Naive thymus-derived CD8-positive, alpha-beta T cell (primary cell): ENCODE measurements around the gene C19orf47. TPM values are rescaled to one million over a fixed set of nuclear protein-coding genes. Genes with fewer than 3 reads are reported as not detected.

Experiments used
- ATAC-seq, 2 donors: fragments of 150-1000 bp; cut with Tn5 transposase in 1 of 2; sonication (Bioruptor Pico), chemical (Tn5 transposase) in 1 of 2; 1 replicate in 1 of 2; 2 replicates in 1 of 2; pipeline ENCODE4 v1.10.0; 2021; ENCODE audit warnings: mild to moderate bottlenecking in 2 of 2, moderate library complexity in 2 of 2
- POLR2A ChIA-PET: fragments of 350-600 bp; sonication (Branson Sonifier 250); formaldehyde crosslinking; loops from one replicate; lab custom pipeline; 2021; ENCODE audit warnings: antibody characterized with exemption; lab: Charles Lee
- DNase-seq, 10 donors: peaks; one replicate each; pipeline versions ENCODE4 v3.0.0 to v3.0.0-alpha.2; 2020 to 2022
- H3K27ac Mint-ChIP-seq, 10 donors: one replicate each; pipeline ENCODE4 v1.8.0; 2020 to 2022; ENCODE audit warnings: mild to moderate bottlenecking in 10 of 10, mixed read lengths in 10 of 10, moderate library complexity in 4 of 10, inconsistent platforms in 1 of 10
- H3K27me3 Mint-ChIP-seq, 5 donors: one replicate each; pipeline ENCODE4 v1.8.0; 2021 to 2022; ENCODE audit warnings: mixed read lengths in 5 of 5
- H3K36me3 Mint-ChIP-seq, 3 donors: one replicate each; pipeline ENCODE4 v1.8.0; 2020 to 2022; ENCODE audit warnings: mixed read lengths in 3 of 3, mild to moderate bottlenecking in 2 of 3, inconsistent platforms in 1 of 3
- H3K4me1 Mint-ChIP-seq, 4 donors: one replicate each; pipeline ENCODE4 v1.8.0; 2021 to 2022; ENCODE audit warnings: mixed read lengths in 4 of 4
- H3K4me3 Mint-ChIP-seq, 10 donors: one replicate each; pipeline ENCODE4 v1.8.0; 2020 to 2022; ENCODE audit warnings: mild to moderate bottlenecking in 10 of 10, mixed read lengths in 10 of 10, moderate library complexity in 6 of 10, inconsistent platforms in 1 of 10
- H3K9me3 Mint-ChIP-seq, 9 donors: one replicate each; pipeline ENCODE4 v1.8.0; 2020 to 2022; ENCODE audit warnings: mixed read lengths in 9 of 9, mild to moderate bottlenecking in 3 of 9, inconsistent platforms in 1 of 9, moderate library complexity in 1 of 9
- polyA plus RNA-seq, 3 donors: library from polyadenylated mRNA; unstranded; fragments of 300-500 nt; fragmentation: Illumina TruSeq; gene quantifications; one replicate each; pipeline ENCODE4 v1.2.3, GENCODE V29; 2021
- total RNA-seq, 8 experiments: library from RNA in 2 of 8; stranded (reverse) in 2 of 8; gene quantifications; one replicate each; pipeline ENCODE4 v1.2.3 and lab custom pipeline; 2021 to 2026

The C19orf47 gene
- total and polyA plus RNA-seq, 5 experiments from 2014 or later: 6.8 to 16.9 (median 10.0) TPM

- no peak overlapping the region for H3K4me3 Mint-ChIP-seq
- no peaks in the 10 kb centered on the region for H3K36me3 Mint-ChIP-seq
- DNase-seq: no peak
- POLR2A ChIA-PET: interaction anchor here (0.6 kb wide), 2 partner anchors 36 to 981 kb away, joined by 3 to 4 read pairs; no protein-coding TSS in a partner anchor
- H3K27me3 Mint-ChIP-seq: peaks cover 0 to 3% (median 0%) of the 10 kb centered on the region in 5 donors
- no peak overlapping the region for H3K27ac Mint-ChIP-seq
- H3K4me1 Mint-ChIP-seq: peaks cover 0 to 6% (median 0%) of the 10 kb centered on the region in 4 donors
- H3K9me3 Mint-ChIP-seq: no peaks in the 10 kb centered on the region
- no peak for ATAC-seq
Measured at GRCh38 chr19:40388481-40388880, 40.3 kb upstream of the C19orf47 start.

DNA sequence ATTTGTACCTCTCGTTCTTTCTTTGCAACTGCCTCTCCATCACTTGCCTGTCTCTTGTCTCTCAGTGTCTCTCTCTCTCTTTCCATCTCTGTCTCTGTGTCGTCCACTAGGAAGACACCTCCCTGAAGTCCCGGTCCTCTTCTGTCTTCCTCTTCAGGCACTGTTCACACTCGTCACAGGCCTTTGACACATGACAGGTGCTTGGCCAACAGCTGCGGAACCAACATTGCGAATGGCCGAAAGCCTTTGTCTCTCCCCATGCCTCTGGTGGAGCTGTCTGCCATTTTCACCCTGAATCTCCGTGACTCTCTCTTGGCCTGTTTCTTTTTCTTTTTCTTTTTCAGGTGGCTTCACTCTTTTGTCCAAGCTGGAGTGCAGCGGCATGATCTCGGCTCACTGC is 39.0 kb upstream of the C19orf47 start:
- DNase-seq: no peak
- Mint-ChIP-seq H3K27me3 (peaks cover 0 to 3% (median 0%) of the 10 kb centered on the region in 5 donors), H3K9me3 (no peaks in the 10 kb centered on the region), H3K36me3 (no peaks in the 10 kb centered on the region), H3K27ac (peak overlapping the region in 1 of 10 donors; percentile 38), H3K4me3 (no peak overlapping the region), H3K4me1 (peaks cover 0 to 6% (median 0%) of the 10 kb centered on the region in 4 donors)
- ATAC-seq: no peak
- POLR2A ChIA-PET: no interaction called here

DNA sequence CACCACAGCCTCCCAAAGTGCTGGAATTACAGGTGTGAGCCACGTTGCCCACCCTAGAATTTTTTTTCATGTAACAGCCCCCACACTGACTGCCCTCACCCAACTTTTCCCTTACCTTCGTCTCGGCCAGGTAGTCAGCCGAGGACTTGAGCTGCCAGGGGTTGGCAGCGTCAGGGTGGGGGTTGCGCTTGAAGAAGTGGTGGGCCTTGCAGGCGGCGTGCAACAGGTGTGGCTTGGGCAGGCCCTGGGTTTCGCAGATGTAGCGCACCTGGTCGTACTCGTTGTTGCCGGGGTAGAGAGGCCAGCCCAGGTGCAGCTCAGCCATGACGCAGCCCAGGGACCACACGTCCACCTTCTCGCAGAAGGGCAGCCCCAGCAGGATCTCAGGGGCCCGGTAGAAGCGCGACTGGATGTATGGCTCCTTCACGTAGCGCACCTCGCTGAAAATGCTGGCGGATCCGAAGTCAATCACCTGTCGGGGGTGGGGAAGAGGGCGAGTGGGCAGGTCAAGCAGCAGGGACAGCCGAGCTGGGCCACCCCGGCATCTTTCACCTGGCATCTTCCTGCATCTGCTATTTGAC is 35.6 kb upstream of the C19orf47 start:
- Mint-ChIP-seq H3K4me3 (peak overlapping the region in 1 of 10 donors; percentile 10), H3K27me3 (peaks cover 0 to 3% (median 0%) of the 10 kb centered on the region in 5 donors), H3K27ac (no peak overlapping the region), H3K36me3 (no peaks in the 10 kb centered on the region), H3K9me3 (no peaks in the 10 kb centered on the region), H3K4me1 (peaks cover 0 to 6% (median 0%) of the 10 kb centered on the region in 4 donors)
- POLR2A ChIA-PET: no interaction called here
- no peak for ATAC-seq
- no peak for DNase-seq

GRCh38 chr19:40381321-40381720 is 33.1 kb upstream of the C19orf47 start:
- Mint-ChIP-seq H3K4me3 (no peak overlapping the region), H3K4me1 (peaks cover 0 to 3% (median 0%) of the 10 kb centered on the region in 4 donors), H3K9me3 (no peaks in the 10 kb centered on the region), H3K27ac (peak overlapping the region in 4 of 10 donors; percentile 26 to 48 (median 34)), H3K27me3 (no peaks in the 10 kb centered on the region), H3K36me3 (peaks cover 0 to 4% (median 3%) of the 10 kb centered on the region in 3 donors)
- POLR2A ChIA-PET: interaction anchor here (0.6 kb wide), 1 partner anchor 239 kb away, joined by 4 read pairs; no protein-coding TSS in a partner anchor
- ATAC-seq (no peak), DNase-seq (no peak)

GRCh38 chr19:40380199-40381037 is 32.2 kb upstream of the C19orf47 start:
- POLR2A ChIA-PET: interaction anchor here (0.6 to 0.9 kb wide), 2 partner anchors 9 to 240 kb away, joined by 4 read pairs; no protein-coding TSS in a partner anchor
- Mint-ChIP-seq H3K4me1 (peaks cover 0 to 3% (median 0%) of the 10 kb centered on the region in 4 donors), H3K27me3 (no peaks in the 10 kb centered on the region), H3K9me3 (no peaks in the 10 kb centered on the region), H3K27ac (peak overlapping the region in 1 of 10 donors; percentile 14), H3K4me3 (no peak overlapping the region), H3K36me3 (peaks cover 0 to 12% (median 5%) of the 10 kb centered on the region in 3 donors)
- no peak for ATAC-seq
- DNase-seq: no peak

DNA sequence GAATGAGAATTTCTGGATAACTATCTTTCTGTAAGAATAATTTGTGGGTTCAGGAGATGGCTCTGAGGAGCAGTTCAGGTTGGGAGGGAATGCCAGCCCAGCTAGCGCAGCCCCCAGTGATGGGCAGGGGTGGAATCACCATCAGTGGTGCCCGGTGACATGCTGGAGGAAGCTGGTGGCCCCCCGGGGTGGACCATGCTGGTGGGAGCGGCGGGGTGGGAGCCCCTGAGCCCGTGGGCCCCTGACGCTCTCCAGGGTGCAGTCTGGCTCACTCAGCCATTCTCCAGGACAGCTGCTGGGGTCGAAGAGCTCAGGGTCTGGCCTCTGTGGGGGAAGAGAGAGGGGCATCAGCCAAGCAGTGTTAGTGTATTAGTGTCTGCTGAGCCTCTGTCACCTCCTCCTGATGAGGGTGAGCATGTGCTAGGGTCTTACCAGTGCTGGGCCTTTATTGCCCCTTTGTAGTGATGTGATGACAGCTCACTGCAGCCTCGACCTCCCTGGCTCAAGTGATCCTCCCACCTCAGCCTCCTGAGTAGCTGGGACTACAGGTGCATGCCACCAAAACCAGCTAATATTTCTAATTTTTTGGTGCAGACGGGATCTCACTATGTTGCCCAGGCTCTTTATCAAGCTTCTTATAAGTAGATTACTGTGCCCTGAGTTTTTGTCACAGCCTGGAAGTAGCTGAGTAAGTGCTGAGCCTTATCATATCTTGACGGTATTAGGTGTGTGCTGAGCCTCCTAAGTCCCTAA is 31.4 kb upstream of the C19orf47 start:
- Mint-ChIP-seq H3K36me3 (peaks cover 0 to 18% (median 8%) of the 10 kb centered on the region in 3 donors), H3K27ac (peak overlapping the region in 1 of 10 donors; percentile 14), H3K4me3 (no peak overlapping the region), H3K9me3 (no peaks in the 10 kb centered on the region), H3K4me1 (peaks cover 0 to 6% (median 4%) of the 10 kb centered on the region in 4 donors), H3K27me3 (no peaks in the 10 kb centered on the region)
- ATAC-seq (no peak), DNase-seq (no peak)
- POLR2A ChIA-PET: interaction anchor here (0.9 kb wide), 1 partner anchor 9 kb away, joined by 4 read pairs; no protein-coding TSS in a partner anchor

DNA sequence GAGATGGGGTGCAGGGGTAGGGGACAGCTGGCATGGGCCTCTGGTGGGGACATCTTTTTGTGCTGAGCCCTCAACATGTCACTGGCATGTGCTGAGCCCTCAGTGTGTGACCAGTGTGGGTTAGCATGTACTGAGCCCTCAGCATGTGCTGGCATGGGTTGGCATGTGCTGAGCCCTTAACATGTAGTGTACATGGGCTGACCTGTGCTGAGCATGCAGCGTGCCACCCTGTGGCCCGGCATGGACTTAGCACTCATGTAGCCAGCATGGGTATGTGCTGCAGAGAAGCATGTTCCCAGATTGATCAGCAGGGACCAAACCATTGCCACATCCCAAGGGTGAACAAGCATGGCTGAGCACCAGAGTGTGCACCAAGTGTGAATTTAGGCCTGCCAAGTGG is 30.3 kb upstream of the C19orf47 start:
- no peak for ATAC-seq
- peaks cover 0 to 13% (median 7%) of the 10 kb centered on the region in 4 donors for H3K4me1 Mint-ChIP-seq
- H3K27ac Mint-ChIP-seq: peak overlapping the region in 1 of 10 donors; percentile 56
- no peaks in the 10 kb centered on the region for H3K27me3 Mint-ChIP-seq
- H3K4me3 Mint-ChIP-seq: no peak overlapping the region
- POLR2A ChIA-PET: no interaction called here
- no peak for DNase-seq
- H3K9me3 Mint-ChIP-seq: no peaks in the 10 kb centered on the region
- H3K36me3 Mint-ChIP-seq: peaks cover 0 to 26% (median 8%) of the 10 kb centered on the region in 3 donors

- H3K9me3 Mint-ChIP-seq: no peaks in the 10 kb centered on the region
- H3K27me3 Mint-ChIP-seq: no peaks in the 10 kb centered on the region
- peaks cover 0 to 32% (median 8%) of the 10 kb centered on the region in 3 donors for H3K36me3 Mint-ChIP-seq
- ATAC-seq (no peak), DNase-seq (no peak)
- no peak overlapping the region for H3K4me3 Mint-ChIP-seq
- peaks cover 0 to 13% (median 7%) of the 10 kb centered on the region in 4 donors for H3K4me1 Mint-ChIP-seq
- H3K27ac Mint-ChIP-seq: peak overlapping the region in 1 of 10 donors; percentile 74
- POLR2A ChIA-PET: no interaction called here
Measured at GRCh38 chr19:40377876-40378385, 29.7 kb upstream of the C19orf47 start.

DNA sequence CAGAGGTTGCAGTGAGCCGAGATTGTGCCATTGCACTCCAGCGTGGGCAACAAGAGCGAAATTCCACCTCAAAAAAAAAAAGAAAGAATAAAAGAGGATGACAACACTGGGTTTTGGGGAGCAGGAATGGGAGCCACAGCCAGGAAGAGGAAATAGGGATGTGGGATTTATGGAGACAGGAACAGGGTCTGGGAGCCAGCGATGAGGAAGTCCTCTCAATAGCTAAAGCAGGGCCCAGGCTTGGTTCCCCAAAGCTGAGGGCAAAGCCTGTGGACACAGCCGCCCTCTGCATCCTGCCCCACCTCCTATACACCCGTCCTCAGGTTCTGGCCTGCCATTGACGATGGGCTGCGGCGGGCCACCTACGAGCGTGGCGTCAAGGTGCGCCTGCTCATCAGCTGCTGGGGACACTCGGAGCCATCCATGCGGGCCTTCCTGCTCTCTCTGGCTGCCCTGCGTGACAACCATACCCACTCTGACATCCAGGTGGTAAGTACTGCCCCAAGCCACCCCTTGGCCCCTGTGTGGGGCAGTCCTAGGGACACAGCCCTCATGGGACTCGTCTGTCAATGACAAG is 28.2 kb upstream of the C19orf47 start:
- no peaks in the 10 kb centered on the region for H3K27me3 Mint-ChIP-seq
- no peaks in the 10 kb centered on the region for H3K9me3 Mint-ChIP-seq
- H3K4me1 Mint-ChIP-seq: peaks cover 0 to 13% (median 7%) of the 10 kb centered on the region in 4 donors
- ATAC-seq (no peak), DNase-seq (no peak)
- POLR2A ChIA-PET: no interaction called here
- peak overlapping the region in 4 of 10 donors; percentile 19 to 65 (median 47) for H3K27ac Mint-ChIP-seq
- H3K36me3 Mint-ChIP-seq: peaks cover 0 to 40% (median 8%) of the 10 kb centered on the region in 3 donors
- H3K4me3 Mint-ChIP-seq: no peak overlapping the region

- DNase-seq: no peak
- ATAC-seq: no peak
- no peak overlapping the region for H3K27ac Mint-ChIP-seq
- H3K36me3 Mint-ChIP-seq: peaks cover 0 to 48% (median 10%) of the 10 kb centered on the region in 3 donors
- H3K4me1 Mint-ChIP-seq: peaks cover 0 to 13% (median 8%) of the 10 kb centered on the region in 4 donors
- H3K27me3 Mint-ChIP-seq: no peaks in the 10 kb centered on the region
- H3K9me3 Mint-ChIP-seq: no peaks in the 10 kb centered on the region
- H3K4me3 Mint-ChIP-seq: no peak overlapping the region
- POLR2A ChIA-PET: interaction anchor here (0.6 kb wide), 1 partner anchor 26 kb away, joined by 4 read pairs; no protein-coding TSS in a partner anchor
Measured at GRCh38 chr19:40374084-40374483, 25.9 kb upstream of the C19orf47 start.

- H3K36me3 Mint-ChIP-seq: peaks cover 0 to 57% (median 11%) of the 10 kb centered on the region in 3 donors
- peaks cover 0 to 15% (median 8%) of the 10 kb centered on the region in 4 donors for H3K4me1 Mint-ChIP-seq
- no peak overlapping the region for H3K4me3 Mint-ChIP-seq
- POLR2A ChIA-PET: interaction anchor here (0.6 to 1.5 kb wide), 2 partner anchors 8 to 66 kb away, joined by 3 to 4 read pairs; no protein-coding TSS in a partner anchor
- H3K27ac Mint-ChIP-seq: no peak overlapping the region
- DNase-seq: no peak
- no peaks in the 10 kb centered on the region for H3K27me3 Mint-ChIP-seq
- H3K9me3 Mint-ChIP-seq: no peaks in the 10 kb centered on the region
- ATAC-seq: no peak
Measured at GRCh38 chr19:40371802-40372122, 23.6 kb upstream of the C19orf47 start.
